ENCODE measurements around the gene DAND5.
A peak's percentile ranks its signal among the peaks of the same experiment; 100 is the strongest.
"Not testable (repeated sequence)": the region's sequence is repeated elsewhere in the genome, so short reads cannot be mapped to it uniquely, and the experiment has no call there.

Gene DAND5

GRCh38 chr19:12967907-12968306 lies 1.5 kb upstream of the DAND5 start:
- DNase-seq (ENCODE audit: low read depth in 2 of 2), result no peak

GRCh38 chr19:12970070-12970820 lies 869 bp downstream of the DAND5 start:
- no peak for DNase-seq (ENCODE audit: low read depth in 2 of 2)

GRCh38 chr19:12973236-12973635 lies 3.9 kb downstream of the DAND5 start:
- no peak for DNase-seq (ENCODE audit: low read depth in 2 of 2)

GRCh38 chr19:12974301-12975220 lies 5.2 kb downstream of the DAND5 start:
- no peak for DNase-seq (ENCODE audit: low read depth in 2 of 2)

GRCh38 chr19:12975221-12975741 lies 5.9 kb downstream of the DAND5 start:
- DNase-seq (ENCODE audit: low read depth in 2 of 2), result no peak

- not testable (repeated sequence) for DNase-seq (ENCODE audit: low read depth in 2 of 2)
These were observed 6.7 kb downstream of the DAND5 start for GRCh38 chr19:12976109-12976508.

GRCh38 chr19:12979974-12980373 lies 10.6 kb downstream of the DAND5 start:
- no peak for DNase-seq (ENCODE audit: low read depth in 2 of 2)

- DNase-seq (ENCODE audit: low read depth in 2 of 2), result no peak
These were observed 13.3 kb downstream of the DAND5 start for GRCh38 chr19:12982648-12983047.

- DNase-seq (ENCODE audit: low read depth in 2 of 2), result no peak
These were observed 13.7 kb downstream of the DAND5 start for GRCh38 chr19:12983091-12983490.

GRCh38 chr19:12983542-12984142 lies 14.3 kb downstream of the DAND5 start:
- DNase-seq (ENCODE audit: low read depth in 2 of 2), result peak; percentile 71 to 79

- DNase-seq (ENCODE audit: low read depth in 2 of 2), result no peak
These were observed 14.8 kb downstream of the DAND5 start for GRCh38 chr19:12984143-12984627.

- DNase-seq (ENCODE audit: low read depth in 2 of 2), result no peak
These were observed 15.3 kb downstream of the DAND5 start for GRCh38 chr19:12984683-12985048.

- no peak for DNase-seq (ENCODE audit: low read depth in 2 of 2)
These were observed 15.8 kb downstream of the DAND5 start for GRCh38 chr19:12985049-12985776.

- no peak for DNase-seq (ENCODE audit: low read depth in 2 of 2)
These were observed 17.4 kb downstream of the DAND5 start for GRCh38 chr19:12986726-12987125.

- DNase-seq (ENCODE audit: low read depth in 2 of 2), result no peak
These were observed 17.8 kb downstream of the DAND5 start for GRCh38 chr19:12987190-12987589.

- no peak for DNase-seq (ENCODE audit: low read depth in 2 of 2)
These were observed 18.4 kb downstream of the DAND5 start for GRCh38 chr19:12987781-12988180.

GRCh38 chr19:12990431-12990830 lies 21.1 kb downstream of the DAND5 start:
- DNase-seq (ENCODE audit: low read depth in 2 of 2), result no peak

- DNase-seq (ENCODE audit: low read depth in 2 of 2), result no peak
These were observed 21.5 kb downstream of the DAND5 start for GRCh38 chr19:12990853-12991252.

GRCh38 chr19:12991296-12991695 lies 21.9 kb downstream of the DAND5 start:
- no peak for DNase-seq (ENCODE audit: low read depth in 2 of 2)

GRCh38 chr19:12992729-12993128 lies 23.4 kb downstream of the DAND5 start:
- DNase-seq (ENCODE audit: low read depth in 2 of 2), result no peak

GRCh38 chr19:12993562-12993961 lies 24.2 kb downstream of the DAND5 start:
- DNase-seq (ENCODE audit: low read depth in 2 of 2), result no peak

Measured in stimulated activated CD4-positive, alpha-beta T cell treated with anti-CD3 and anti-CD28 coated beads, Interleukin-4, amount 100 ng/mL, for 48 hours (primary cell).